Omental fat pad (tissue), 4 donors: ENCODE measurements around the gene GPR82. TPM values are rescaled to one million over a fixed set of nuclear protein-coding genes. Genes with fewer than 3 reads are reported as not detected.

Experiments
- ATAC-seq: fragments of 150-250 bp; one replicate; pipeline ENCODE4 v1.9.1; 2016; ENCODE audit warnings: mild to moderate bottlenecking, moderate library complexity; ENCODE audit not compliant: low FRiP score
- DNase-seq: peaks from one replicate; pipeline ENCODE4 v3.0.0-alpha.2; 2019; ENCODE audit warnings: low spot score
- CTCF ChIP-seq, 3 donors: fragments of 450-650 bp; IDR thresholded peaks; one replicate each; pipeline ENCODE4 v1.5.1; 2016 to 2017; ENCODE audit warnings: antibody characterized with exemption in 3 of 3, mild to moderate bottlenecking in 3 of 3, moderate library complexity in 2 of 3
- total RNA-seq, 4 donors: library from RNA; depleted of rRNA; stranded (reverse); fragments of >200 nt; gene quantifications; one replicate each; pipeline ENCODE4 v1.1.0, GENCODE V29; 2016

The GPR82 gene
- total RNA-seq, 4 donors from 2014 or later: 0.09 to 3.5 (median 0.28) TPM

- ATAC-seq (no peak), DNase-seq (no peak)
- no peak for TF ChIP-seq CTCF (IDR thresholded peaks at IDR 0.05)
These were observed 6.1 kb downstream of the GPR82 start for GRCh38 chrX:41730081-41730480.

- ATAC-seq (no peak), DNase-seq (no peak)
- no peak for TF ChIP-seq CTCF (IDR thresholded peaks at IDR 0.05)
These were observed 8.3 kb downstream of the GPR82 start for GRCh38 chrX:41732260-41732659.

- TF ChIP-seq CTCF (IDR thresholded peaks at IDR 0.05): no peak
- ATAC-seq (no peak), DNase-seq (no peak)
These were observed 10.0 kb downstream of the GPR82 start for GRCh38 chrX:41733939-41734338.

- DNase-seq (no peak), ATAC-seq (no peak)
- TF ChIP-seq CTCF (IDR thresholded peaks at IDR 0.05): no peak
These were observed 10.5 kb downstream of the GPR82 start for GRCh38 chrX:41734530-41734929.

GRCh38 chrX:41737065-41737464 lies 13.1 kb downstream of the GPR82 start:
- TF ChIP-seq CTCF (IDR thresholded peaks at IDR 0.05): no peak
- no peak for ATAC-seq
- no peak for DNase-seq

- ATAC-seq (no peak), DNase-seq (no peak)
These were observed 15.9 kb downstream of the GPR82 start for GRCh38 chrX:41739871-41740270.

More at GRCh38 chrX:41739871-41740270, 15.9 kb downstream of the GPR82 start:
- TF ChIP-seq CTCF (IDR thresholded peaks at IDR 0.05): no peak
